ENCODE results near the gene CD99. TPM values are rescaled to one million over a fixed set of nuclear protein-coding genes. Genes with fewer than 3 reads are reported as not detected.

CD99 gene
- total RNA-seq, 4 donors from 2014 or later, result 249 to 611 (median 391) TPM

- Histone ChIP-seq H3K4me3 (no peak overlapping the region), H3K4me1 (no peaks in the 10 kb centered on the region), H3K27me3 (no peaks in the 10 kb centered on the region), H3K9me3 (no peaks in the 10 kb centered on the region), H3K36me3 (peaks cover 0 to 32% (median 0%) of the 10 kb centered on the region in 3 donors), H3K27ac (no peak overlapping the region)
- no peak for TF ChIP-seq EP300 (IDR thresholded peaks at IDR 0.05)
- no peak for TF ChIP-seq POLR2A (IDR thresholded peaks at IDR 0.05)
- TF ChIP-seq CTCF (IDR thresholded peaks at IDR 0.05), result no peak
- DNase-seq (ENCODE audit: low spot score in 2 of 2), result no peak
- 79 to 89% methylated on average over 3 of the region's 3 CpGs for WGBS, 2 donors
These were observed 43.5 kb upstream of the CD99 start for GRCh38 chrX:2647627-2648026.

GRCh38 chrX:2650037-2650436 lies 41.1 kb upstream of the CD99 start:
- Histone ChIP-seq H3K27me3 (no peaks in the 10 kb centered on the region), H3K4me3 (no peak overlapping the region), H3K27ac (no peak overlapping the region), H3K4me1 (no peaks in the 10 kb centered on the region), H3K36me3 (peaks cover 0 to 37% (median 0%) of the 10 kb centered on the region in 3 donors), H3K9me3 (no peaks in the 10 kb centered on the region)
- TF ChIP-seq EP300 (IDR thresholded peaks at IDR 0.05), result no peak
- no peak for TF ChIP-seq POLR2A (IDR thresholded peaks at IDR 0.05)
- no peak for TF ChIP-seq CTCF (IDR thresholded peaks at IDR 0.05)
- no peak for DNase-seq (ENCODE audit: low spot score in 2 of 2)

- no peaks in the 10 kb centered on the region for H3K9me3 ChIP-seq
- no peak for DNase-seq (ENCODE audit: low spot score in 2 of 2)
- TF ChIP-seq POLR2A (IDR thresholded peaks at IDR 0.05), result no peak
- peak in 1 of 2 donors; percentile 35 for TF ChIP-seq EP300 (IDR thresholded peaks at IDR 0.05)
- no peak overlapping the region for H3K4me3 ChIP-seq
- no peaks in the 10 kb centered on the region for H3K27me3 ChIP-seq
- peaks cover 0 to 37% (median 0%) of the 10 kb centered on the region in 3 donors for H3K36me3 ChIP-seq
- WGBS, 2 donors, result 45 to 63% methylated on average over 7 of the region's 7 CpGs
- no peaks in the 10 kb centered on the region for H3K4me1 ChIP-seq
- peak overlapping the region in 1 of 4 donors; percentile 4 for H3K27ac ChIP-seq
These were observed 40.2 kb upstream of the CD99 start for GRCh38 chrX:2650865-2651264.

GRCh38 chrX:2652106-2652505 lies 39.0 kb upstream of the CD99 start:
- no peaks in the 10 kb centered on the region for H3K9me3 ChIP-seq
- WGBS, 2 donors, result 80 to 95% methylated on average over 6 of the region's 6 CpGs
- peaks cover 0 to 25% (median 0%) of the 10 kb centered on the region in 3 donors for H3K36me3 ChIP-seq
- TF ChIP-seq CTCF (IDR thresholded peaks at IDR 0.05) (no peak), EP300 (IDR thresholded peaks at IDR 0.05) (no peak), POLR2A (IDR thresholded peaks at IDR 0.05) (no peak)
- no peaks in the 10 kb centered on the region for H3K4me1 ChIP-seq
- H3K27ac ChIP-seq, result no peak overlapping the region
- no peak for DNase-seq (ENCODE audit: low spot score in 2 of 2)
- no peaks in the 10 kb centered on the region for H3K27me3 ChIP-seq
- no peak overlapping the region for H3K4me3 ChIP-seq

GRCh38 chrX:2654436-2655340 lies 36.4 kb upstream of the CD99 start:
- Histone ChIP-seq H3K27ac (no peak overlapping the region), H3K4me3 (no peak overlapping the region), H3K4me1 (no peaks in the 10 kb centered on the region), H3K36me3 (peaks cover 0 to 5% (median 0%) of the 10 kb centered on the region in 3 donors), H3K9me3 (no peaks in the 10 kb centered on the region), H3K27me3 (no peaks in the 10 kb centered on the region)
- TF ChIP-seq CTCF (IDR thresholded peaks at IDR 0.05) (no peak), POLR2A (IDR thresholded peaks at IDR 0.05) (no peak)
- WGBS, 2 donors, result 67 to 76% methylated on average over 11 to 13 of the region's 13 CpGs
- DNase-seq (ENCODE audit: low spot score in 2 of 2), result no peak
